CD14-positive monocyte (primary cell): ENCODE measurements around the gene KAZN. TPM values are rescaled to one million over a fixed set of nuclear protein-coding genes. Genes with fewer than 3 reads are reported as not detected.

Experiments
- DNase-seq, 3 donors: peaks; one replicate each; pipeline ENCODE4 v3.0.0-alpha.2; 2011 to 2022
- H2AFZ ChIP-seq: 2 replicates; pipeline ENCODE4 v1.6.0; 2012; ENCODE audit warnings: mild to moderate bottlenecking, low read depth, low read length, inconsistent platforms; ENCODE audit not compliant: insufficient read depth, poor library complexity, severe bottlenecking
- H3K27ac ChIP-seq, 2 donors: 1 replicate in 1 of 2; 2 replicates in 1 of 2; pipeline ENCODE4 v1.5.1; 2012 to 2013; ENCODE audit warnings: low read length in 2 of 2, control low read depth in 1 of 2, inconsistent platforms in 1 of 2, low read depth in 1 of 2, mild to moderate bottlenecking in 1 of 2
- H3K27me3 ChIP-seq, 2 donors: one replicate each; pipeline versions ENCODE4 v1.6.0 to v1.6.1; 2011 to 2013; ENCODE audit warnings: low read length in 2 of 2; ENCODE audit not compliant: control insufficient read depth in 2 of 2, insufficient read depth in 2 of 2
- H3K36me3 ChIP-seq, 2 donors: replicated peaks in 1 of 2; 1 replicate in 1 of 2; 2 replicates in 1 of 2; pipeline versions ENCODE4 v1.5.1 to v1.6.1; 2012 to 2013; ENCODE audit warnings: low read length in 2 of 2, control low read depth in 1 of 2, inconsistent platforms in 1 of 2, mild to moderate bottlenecking in 1 of 2; ENCODE audit not compliant: insufficient read depth in 2 of 2, control insufficient read depth in 1 of 2
- H3K4me1 ChIP-seq, 2 donors: 1 replicate in 1 of 2; 2 replicates in 1 of 2; pipeline versions ENCODE4 v1.5.1 to v1.6.1; 2012 to 2013; ENCODE audit warnings: low read length in 2 of 2, control low read depth in 1 of 2, inconsistent platforms in 1 of 2, mild to moderate bottlenecking in 1 of 2, moderate library complexity in 1 of 2; ENCODE audit not compliant: insufficient read depth in 2 of 2, control insufficient read depth in 1 of 2
- H3K4me2 ChIP-seq: replicated peaks from 2 replicates; pipeline ENCODE3; 2012; ENCODE audit warnings: low read length, moderate library complexity, mild to moderate bottlenecking; ENCODE audit not compliant: poor library complexity, severe bottlenecking; ENCODE audit errors: extremely low read depth
- H3K4me3 ChIP-seq, 3 experiments: fragments of 200-600 bp in 1 of 3; sonication (generic) in 1 of 3; replicated peaks in 1 of 3; 1 replicate in 2 of 3; 2 replicates in 1 of 3; pipeline ENCODE4 v1.5.1; 2011 to 2013; ENCODE audit warnings: low read length in 3 of 3, mild to moderate bottlenecking in 3 of 3, control low read depth in 2 of 3, low read depth in 2 of 3, inconsistent platforms in 1 of 3, moderate library complexity in 1 of 3
- H3K79me2 ChIP-seq: 2 replicates; pipeline ENCODE4 v1.6.0; 2012; ENCODE audit warnings: mild to moderate bottlenecking, control low read depth, inconsistent platforms, low read length, moderate library complexity; ENCODE audit not compliant: insufficient read depth
- H3K9ac ChIP-seq: 2 replicates; pipeline ENCODE4 v1.6.0; 2017; ENCODE audit warnings: low read length, mild to moderate bottlenecking; ENCODE audit not compliant: insufficient read depth, poor library complexity, severe bottlenecking
- H3K9me3 ChIP-seq, 2 donors: replicated peaks in 1 of 2; 1 replicate in 1 of 2; 2 replicates in 1 of 2; pipeline versions ENCODE4 v1.5.1 to v1.6.1; 2012 to 2013; ENCODE audit warnings: low read length in 2 of 2, control low read depth in 1 of 2; ENCODE audit not compliant: control insufficient read depth in 1 of 2, insufficient read depth in 1 of 2
- H4K20me1 ChIP-seq: 2 replicates; pipeline ENCODE4 v1.6.0; 2012; ENCODE audit warnings: mild to moderate bottlenecking, low read length, control low read depth, moderate library complexity; ENCODE audit not compliant: insufficient read depth
- H3K27ac Mint-ChIP-seq, 7 donors: one replicate each; pipeline ENCODE4 v1.8.0; 2020; ENCODE audit warnings: mild to moderate bottlenecking in 7 of 7, mixed read lengths in 7 of 7, moderate library complexity in 6 of 7, inconsistent platforms in 2 of 7
- H3K27me3 Mint-ChIP-seq, 3 donors: one replicate each; pipeline ENCODE4 v1.8.0; 2021 to 2022; ENCODE audit warnings: low read depth in 3 of 3, mild to moderate bottlenecking in 3 of 3, mixed read lengths in 3 of 3, moderate library complexity in 3 of 3, inconsistent platforms in 1 of 3
- H3K36me3 Mint-ChIP-seq, 2 donors: one replicate each; pipeline ENCODE4 v1.8.0; 2020; ENCODE audit warnings: mixed read lengths in 2 of 2, inconsistent platforms in 1 of 2, mild to moderate bottlenecking in 1 of 2
- H3K4me1 Mint-ChIP-seq: one replicate; pipeline ENCODE4 v1.8.0; 2020; ENCODE audit warnings: mild to moderate bottlenecking, mixed read lengths
- H3K4me3 Mint-ChIP-seq, 2 donors: one replicate each; pipeline ENCODE4 v1.8.0; 2020; ENCODE audit warnings: mild to moderate bottlenecking in 2 of 2, mixed read lengths in 2 of 2, moderate library complexity in 1 of 2
- H3K9me3 Mint-ChIP-seq, 7 donors: one replicate each; pipeline ENCODE4 v1.8.0; 2020 to 2022; ENCODE audit warnings: mixed read lengths in 7 of 7, mild to moderate bottlenecking in 6 of 7, moderate library complexity in 6 of 7, inconsistent platforms in 2 of 7
- CTCF ChIP-seq: fragments of 200-600 bp; IDR thresholded peaks from one replicate; pipeline ENCODE4 v1.8.0; 2022; ENCODE audit warnings: antibody characterized with exemption, mild to moderate bottlenecking
- WGBS: methylation state at CpG from one replicate; pipeline ENCODE4 v1.1.5; 2013; ENCODE audit warnings: missing lambda C conversion rate; ENCODE audit not compliant: insufficient coverage; 5-methylcytosine and 5-hydroxymethylcytosine counted together
- intact Hi-C, 2 donors: fragments of 100-400 bp; cut with micrococcal nuclease; formaldehyde crosslinking; loops; one replicate each; pipeline versions ENCODE4 v1.15.0 to v1.15.1; 2023
- polyA plus RNA-seq, 3 donors: library from polyadenylated mRNA; depleted of rRNA in 1 of 3; unstranded in 2 of 3; stranded (reverse) in 1 of 3; fragments of 300-500 nt in 2 of 3; fragments of >200 nt in 1 of 3; fragmentation: Illumina TruSeq in 2 of 3; gene quantifications; 1 replicate in 2 of 3; 2 replicates in 1 of 3; pipeline ENCODE4 v1.2.3, GENCODE V29; 2012 to 2021

Gene KAZN
- polyA plus RNA-seq, 3 donors = not detected

GRCh38 chr1:14713077-14713476, 114.6 kb downstream of the KAZN start:
- Mint-ChIP-seq H3K36me3 (no peaks in the 10 kb centered on the region), H3K27ac (no peak overlapping the region), H3K9me3 (peaks cover 0 to 3% (median 0%) of the 10 kb centered on the region in 7 donors), H3K4me3 (no peak overlapping the region), H3K27me3 (peaks cover 0 to 2% (median 2%) of the 10 kb centered on the region in 3 donors), H3K4me1 (peaks cover 12% of the 10 kb centered on the region)
- Histone ChIP-seq H4K20me1 (no peaks in the 10 kb centered on the region), H3K4me2 (no peak overlapping the region), H3K79me2 (no peaks in the 10 kb centered on the region), H3K9me3 (no peaks in the 10 kb centered on the region), H3K36me3 (no peaks in the 10 kb centered on the region), H3K9ac (no peak overlapping the region), H3K27ac (no peak overlapping the region), H2AFZ (no peak overlapping the region), H3K27me3 (no peaks in the 10 kb centered on the region), H3K4me3 (no peak overlapping the region), H3K4me1 (no peaks in the 10 kb centered on the region)
- no peak for TF ChIP-seq CTCF
- WGBS = 91% methylated on average over 3 of the region's 4 CpGs
- intact Hi-C loops = no loop called here
- no peak for DNase-seq

GRCh38 chr1:14715266-14715665, 116.8 kb downstream of the KAZN start:
- Histone ChIP-seq H3K27me3 (no peaks in the 10 kb centered on the region), H3K27ac (no peak overlapping the region), H3K79me2 (no peaks in the 10 kb centered on the region), H3K9ac (no peak overlapping the region), H2AFZ (no peak overlapping the region), H3K4me1 (no peaks in the 10 kb centered on the region), H4K20me1 (no peaks in the 10 kb centered on the region), H3K36me3 (no peaks in the 10 kb centered on the region), H3K4me2 (no peak overlapping the region), H3K4me3 (no peak overlapping the region), H3K9me3 (no peaks in the 10 kb centered on the region)
- Mint-ChIP-seq H3K27me3 (peaks cover 1 to 7% (median 2%) of the 10 kb centered on the region in 3 donors), H3K27ac (no peak overlapping the region), H3K36me3 (no peaks in the 10 kb centered on the region), H3K4me1 (peaks cover 12% of the 10 kb centered on the region), H3K4me3 (no peak overlapping the region), H3K9me3 (peaks cover 0 to 5% (median 2%) of the 10 kb centered on the region in 7 donors)
- no peak for TF ChIP-seq CTCF
- no peak for DNase-seq
- intact Hi-C loops = no loop called here
- WGBS = 98% methylated on average over 10 of the region's 10 CpGs
